HepG2 (cell line): ENCODE data around the gene SCMH1. TPM values are rescaled to one million over a fixed set of nuclear protein-coding genes. Genes with fewer than 3 reads are reported as not detected.

ENCODE experiments used
- AKAP8 ChIP-seq: sonication (generic); formaldehyde crosslinking; IDR thresholded peaks from 2 replicates; pipeline ENCODE4 v1.5.1; 2020; ENCODE audit warnings: mild to moderate bottlenecking, missing genetic modification reagents
- ATM ChIP-seq: fragments of 450-650 bp; IDR thresholded peaks from 2 replicates; pipeline ENCODE4 v1.7.1; 2017; ENCODE audit warnings: mild to moderate bottlenecking, borderline replicate concordance
- CC2D1A ChIP-seq: sonication (generic); formaldehyde crosslinking; IDR thresholded peaks from 2 replicates; pipeline ENCODE4 v1.8.1; 2023; ENCODE audit warnings: mild to moderate bottlenecking, missing genetic modification reagents
- FLYWCH1 ChIP-seq: sonication (generic); formaldehyde crosslinking; IDR thresholded peaks from 2 replicates; pipeline ENCODE4 v1.8.1; 2023; ENCODE audit warnings: mild to moderate bottlenecking, missing genetic modification reagents
- FOSL1 ChIP-seq: sonication (generic); formaldehyde crosslinking; IDR thresholded peaks from 2 replicates; pipeline ENCODE4 v1.9.0; 2021; ENCODE audit warnings: missing genetic modification reagents, borderline replicate concordance
- GLI4 ChIP-seq: sonication (generic); formaldehyde crosslinking; IDR thresholded peaks from 2 replicates; pipeline ENCODE4 v1.5.1; 2020; ENCODE audit warnings: missing genetic modification reagents, mild to moderate bottlenecking, moderate library complexity, borderline replicate concordance
- GTF2F1 ChIP-seq: fragments of 150-350 bp; IDR thresholded peaks from 2 replicates; pipeline ENCODE4 v1.6.1; 2014; ENCODE audit warnings: low read length
- HNRNPH1 ChIP-seq: fragments of 200-400 bp; formaldehyde crosslinking; optimal IDR thresholded peaks from 2 replicates; pipeline ENCODE3; 2017; ENCODE audit warnings: mild to moderate bottlenecking, low read depth, low read length
- IRX3 ChIP-seq: sonication (generic); formaldehyde crosslinking; IDR thresholded peaks from 2 replicates; pipeline ENCODE4 v1.8.1; 2023; ENCODE audit warnings: mild to moderate bottlenecking, low read depth, missing genetic modification reagents, borderline replicate concordance
- KDM1A ChIP-seq: IDR thresholded peaks from 2 replicates; pipeline ENCODE4 v1.6.1; 2016; ENCODE audit warnings: missing compliant biosample characterization
- MAZ ChIP-seq, 2 experiments: sonication (generic) in 1 of 2; formaldehyde crosslinking in 1 of 2; IDR thresholded peaks; 2 replicates each; pipeline versions ENCODE4 v1.5.0 to v1.6.1; 2012 to 2020; ENCODE audit warnings: low read depth in 2 of 2, mild to moderate bottlenecking in 2 of 2, borderline replicate concordance in 1 of 2, improper control_type of control experiment in 1 of 2, low read length in 1 of 2, missing genetic modification reagents in 1 of 2, moderate library complexity in 1 of 2
- MYC ChIP-seq: sonication (generic); formaldehyde crosslinking; IDR thresholded peaks from 2 replicates; pipeline ENCODE4 v1.9.0; 2021; ENCODE audit warnings: missing genetic modification reagents, borderline replicate concordance
- NFYB ChIP-seq: sonication (generic); formaldehyde crosslinking; IDR thresholded peaks from 2 replicates; pipeline ENCODE4 v1.4.0; 2020; ENCODE audit warnings: missing genetic modification reagents
- NFYC ChIP-seq: IDR thresholded peaks from 2 replicates; pipeline ENCODE4 v1.6.1; 2016; ENCODE audit warnings: missing genetic modification reagents, missing compliant biosample characterization
- NONO ChIP-seq, 2 experiments: fragments of 450-650 bp in 1 of 2; sonication (generic) in 1 of 2; formaldehyde crosslinking in 1 of 2; IDR thresholded peaks in 1 of 2; conservative IDR thresholded peaks in 1 of 2; 2 replicates each; pipeline versions ENCODE4 v1.6.1 to v1.8.0; 2017 to 2022; ENCODE audit warnings: mild to moderate bottlenecking in 1 of 2, missing genetic modification reagents in 1 of 2, moderate library complexity in 1 of 2
- SRSF4 ChIP-seq: fragments of 200-400 bp; formaldehyde crosslinking; IDR thresholded peaks from one replicate; pipeline ENCODE4 v1.6.1; 2018; ENCODE audit warnings: mild to moderate bottlenecking, low read depth, low read length, moderate library complexity; ENCODE audit not compliant: poor library complexity, severe bottlenecking
- THYN1 ChIP-seq: sonication (generic); formaldehyde crosslinking; IDR thresholded peaks from 2 replicates; pipeline ENCODE4 v1.8.1; 2023; ENCODE audit warnings: low read depth, mild to moderate bottlenecking, moderate library complexity, missing genetic modification reagents, borderline replicate concordance
- ZBTB7A ChIP-seq: sonication (generic); formaldehyde crosslinking; IDR thresholded peaks from 2 replicates; pipeline ENCODE4 v1.8.0; 2022; ENCODE audit warnings: mild to moderate bottlenecking, missing genetic modification reagents
- ZSCAN31 ChIP-seq: sonication (generic); formaldehyde crosslinking; IDR thresholded peaks from 2 replicates; pipeline ENCODE4 v1.5.0; 2020; ENCODE audit warnings: low read depth, mild to moderate bottlenecking, missing genetic modification reagents
- polyA plus RNA-seq, 8 experiments: library from polyadenylated mRNA; depleted of rRNA in 3 of 8; stranded (reverse) in 7 of 8; unstranded in 1 of 8; fragments of >200 nt; fragmentation: Illumina TruSeq in 4 of 8; extraction: Trizol in 4 of 8; gene quantifications; 2 replicates each; pipeline versions ENCODE4 v1.2.1 to v1.2.3, GENCODE V29; 2011 to 2016; ENCODE audit warnings: low read depth in 4 of 8, missing spikeins in 1 of 8, mixed read lengths in 1 of 8; ENCODE audit not compliant: insufficient read depth in 1 of 8
- total RNA-seq, 5 experiments: library from RNA; depleted of rRNA; stranded (reverse); fragments of >200 nt; fragmentation: Illumina TruSeq; extraction: Trizol; gene quantifications; 2 replicates each; pipeline ENCODE4 v1.2.3, GENCODE V29; 2016; ENCODE audit warnings: low read depth in 1 of 5
- TF ChIP-seq, protein P1 (sequence below): sonication (generic); formaldehyde crosslinking; conservative IDR thresholded peaks from 2 replicates; pipeline ENCODE4 v1.4.0; 2020; ENCODE audit warnings: mild to moderate bottlenecking, missing genetic modification reagents, moderate library complexity
- TF ChIP-seq, protein P2 (sequence below): sonication (generic); formaldehyde crosslinking; conservative IDR thresholded peaks from 2 replicates; pipeline ENCODE4 v1.4.0; 2020; ENCODE audit warnings: missing genetic modification reagents
- TF ChIP-seq, protein P3 (sequence below): sonication (generic); formaldehyde crosslinking; IDR thresholded peaks from 2 replicates; pipeline ENCODE4 v1.4.0; 2020; ENCODE audit warnings: missing genetic modification reagents

Gene SCMH1
- total and polyA plus RNA-seq, 2 of the 13 experiments (the other 11 are each of a cell fraction or from before 2014, with no cell fraction given) = 41.8 to 52.6 TPM

DNA sequence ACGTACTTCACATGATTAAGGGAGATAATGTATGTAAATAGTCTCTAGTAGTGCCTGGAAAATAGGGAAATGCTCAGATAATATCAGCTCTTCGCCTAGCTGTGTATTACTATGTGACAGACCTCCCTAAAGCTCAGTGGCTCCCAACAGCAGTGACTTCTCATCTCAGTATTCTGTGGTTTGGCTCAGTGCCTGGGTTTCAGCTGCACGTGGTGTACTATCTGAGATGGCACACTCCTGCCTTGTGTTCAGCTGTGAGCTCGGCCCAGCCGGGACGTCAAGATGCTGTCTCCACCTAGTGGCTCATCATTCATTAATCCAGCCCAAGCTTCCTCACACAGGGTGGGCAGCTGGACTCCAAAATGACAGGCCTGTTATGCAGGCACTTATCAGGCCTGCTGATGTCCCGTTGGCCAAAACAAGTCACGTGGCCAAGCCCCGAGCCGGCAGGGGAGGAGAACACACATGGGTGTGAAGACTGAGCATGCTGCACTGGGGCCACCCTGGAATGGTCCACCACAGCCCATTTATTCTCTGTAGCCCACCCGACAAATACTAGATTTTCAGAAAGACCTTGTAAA lies 238.4 kb downstream of the SCMH1 start (continued):
- TF ChIP-seq NONO (IDR thresholded peaks at IDR 0.05) = no peak
- no peak for TF ChIP-seq NONO (CRISPR knock-in tag; conservative IDR thresholded peaks at IDR 0.05)
- no peak for TF ChIP-seq GLI4 (CRISPR knock-in tag)
- no peak for TF ChIP-seq KDM1A (CRISPR knock-in tag)
- TF ChIP-seq AKAP8 (CRISPR knock-in tag) = no peak
- TF ChIP-seq, protein P1, sequence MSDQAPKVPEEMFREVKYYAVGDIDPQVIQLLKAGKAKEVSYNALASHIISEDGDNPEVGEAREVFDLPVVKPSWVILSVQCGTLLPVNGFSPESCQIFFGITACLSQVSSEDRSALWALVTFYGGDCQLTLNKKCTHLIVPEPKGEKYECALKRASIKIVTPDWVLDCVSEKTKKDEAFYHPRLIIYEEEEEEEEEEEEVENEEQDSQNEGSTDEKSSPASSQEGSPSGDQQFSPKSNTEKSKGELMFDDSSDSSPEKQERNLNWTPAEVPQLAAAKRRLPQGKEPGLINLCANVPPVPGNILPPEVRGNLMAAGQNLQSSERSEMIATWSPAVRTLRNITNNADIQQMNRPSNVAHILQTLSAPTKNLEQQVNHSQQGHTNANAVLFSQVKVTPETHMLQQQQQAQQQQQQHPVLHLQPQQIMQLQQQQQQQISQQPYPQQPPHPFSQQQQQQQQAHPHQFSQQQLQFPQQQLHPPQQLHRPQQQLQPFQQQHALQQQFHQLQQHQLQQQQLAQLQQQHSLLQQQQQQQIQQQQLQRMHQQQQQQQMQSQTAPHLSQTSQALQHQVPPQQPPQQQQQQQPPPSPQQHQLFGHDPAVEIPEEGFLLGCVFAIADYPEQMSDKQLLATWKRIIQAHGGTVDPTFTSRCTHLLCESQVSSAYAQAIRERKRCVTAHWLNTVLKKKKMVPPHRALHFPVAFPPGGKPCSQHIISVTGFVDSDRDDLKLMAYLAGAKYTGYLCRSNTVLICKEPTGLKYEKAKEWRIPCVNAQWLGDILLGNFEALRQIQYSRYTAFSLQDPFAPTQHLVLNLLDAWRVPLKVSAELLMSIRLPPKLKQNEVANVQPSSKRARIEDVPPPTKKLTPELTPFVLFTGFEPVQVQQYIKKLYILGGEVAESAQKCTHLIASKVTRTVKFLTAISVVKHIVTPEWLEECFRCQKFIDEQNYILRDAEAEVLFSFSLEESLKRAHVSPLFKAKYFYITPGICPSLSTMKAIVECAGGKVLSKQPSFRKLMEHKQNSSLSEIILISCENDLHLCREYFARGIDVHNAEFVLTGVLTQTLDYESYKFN (CRISPR knock-in tag) = no peak
- TF ChIP-seq ATM = no peak
- no peak for TF ChIP-seq FLYWCH1
- peak; percentile 68; the same call in 1 of the 2 replicates for TF ChIP-seq MYC (CRISPR knock-in tag)
- no peak for TF ChIP-seq THYN1 (CRISPR knock-in tag)
- TF ChIP-seq SRSF4 = no peak
- TF ChIP-seq IRX3 (CRISPR knock-in tag) = no peak
- no peak for TF ChIP-seq NFYB (CRISPR knock-in tag)
- TF ChIP-seq NFYC = no peak
- no peak for TF ChIP-seq HNRNPH1
- no peak for TF ChIP-seq GTF2F1
- TF ChIP-seq ZBTB7A = no peak
- TF ChIP-seq, protein P2, sequence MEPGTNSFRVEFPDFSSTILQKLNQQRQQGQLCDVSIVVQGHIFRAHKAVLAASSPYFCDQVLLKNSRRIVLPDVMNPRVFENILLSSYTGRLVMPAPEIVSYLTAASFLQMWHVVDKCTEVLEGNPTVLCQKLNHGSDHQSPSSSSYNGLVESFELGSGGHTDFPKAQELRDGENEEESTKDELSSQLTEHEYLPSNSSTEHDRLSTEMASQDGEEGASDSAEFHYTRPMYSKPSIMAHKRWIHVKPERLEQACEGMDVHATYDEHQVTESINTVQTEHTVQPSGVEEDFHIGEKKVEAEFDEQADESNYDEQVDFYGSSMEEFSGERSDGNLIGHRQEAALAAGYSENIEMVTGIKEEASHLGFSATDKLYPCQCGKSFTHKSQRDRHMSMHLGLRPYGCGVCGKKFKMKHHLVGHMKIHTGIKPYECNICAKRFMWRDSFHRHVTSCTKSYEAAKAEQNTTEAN (CRISPR knock-in tag) = no peak
- TF ChIP-seq, protein P3, sequence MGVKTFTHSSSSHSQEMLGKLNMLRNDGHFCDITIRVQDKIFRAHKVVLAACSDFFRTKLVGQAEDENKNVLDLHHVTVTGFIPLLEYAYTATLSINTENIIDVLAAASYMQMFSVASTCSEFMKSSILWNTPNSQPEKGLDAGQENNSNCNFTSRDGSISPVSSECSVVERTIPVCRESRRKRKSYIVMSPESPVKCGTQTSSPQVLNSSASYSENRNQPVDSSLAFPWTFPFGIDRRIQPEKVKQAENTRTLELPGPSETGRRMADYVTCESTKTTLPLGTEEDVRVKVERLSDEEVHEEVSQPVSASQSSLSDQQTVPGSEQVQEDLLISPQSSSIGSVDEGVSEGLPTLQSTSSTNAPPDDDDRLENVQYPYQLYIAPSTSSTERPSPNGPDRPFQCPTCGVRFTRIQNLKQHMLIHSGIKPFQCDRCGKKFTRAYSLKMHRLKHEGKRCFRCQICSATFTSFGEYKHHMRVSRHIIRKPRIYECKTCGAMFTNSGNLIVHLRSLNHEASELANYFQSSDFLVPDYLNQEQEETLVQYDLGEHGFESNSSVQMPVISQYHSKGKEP (CRISPR knock-in tag) = no peak
- no peak for TF ChIP-seq CC2D1A (CRISPR knock-in tag)
- TF ChIP-seq MAZ (IDR thresholded peaks at IDR 0.05; ENCODE audit: borderline replicate concordance, low read depth, low read length) = no peak
- no peak for TF ChIP-seq MAZ (CRISPR knock-in tag; IDR thresholded peaks at IDR 0.05; ENCODE audit: low read depth)
- no peak for TF ChIP-seq FOSL1
- no peak for TF ChIP-seq ZSCAN31 (CRISPR knock-in tag)
